ENCODE results near the gene UBE2H.
A peak's percentile ranks its signal among the peaks of the same experiment; 100 is the strongest.

Gene UBE2H

GRCh38 chr7:129924602-129925001, 28.2 kb downstream of the UBE2H start:
- H3K4me3 ChIP-seq (ENCODE audit: low read length) = no peak overlapping the region
- TF ChIP-seq CTCF (conservative IDR thresholded peaks at IDR 0.05; ENCODE audit: low read length) = no peak
- DNase-seq (ENCODE audit: low read depth) = no peak

GRCh38 chr7:129923709-129924108, 29.1 kb downstream of the UBE2H start:
- peak; percentile 85 for DNase-seq (ENCODE audit: low read depth)
- TF ChIP-seq CTCF (conservative IDR thresholded peaks at IDR 0.05; ENCODE audit: low read length) = no peak
- no peak overlapping the region for H3K4me3 ChIP-seq (ENCODE audit: low read length)

- TF ChIP-seq CTCF (conservative IDR thresholded peaks at IDR 0.05; ENCODE audit: low read length) = no peak
- no peak for DNase-seq (ENCODE audit: low read depth)
- H3K4me3 ChIP-seq (ENCODE audit: low read length) = no peak overlapping the region
These were observed 33.3 kb downstream of the UBE2H start for GRCh38 chr7:129919492-129919891.

- no peak overlapping the region for H3K4me3 ChIP-seq (ENCODE audit: low read length)
- DNase-seq (ENCODE audit: low read depth) = no peak
- TF ChIP-seq CTCF (conservative IDR thresholded peaks at IDR 0.05; ENCODE audit: low read length) = no peak
These were observed 33.8 kb downstream of the UBE2H start for GRCh38 chr7:129918922-129919321.

GRCh38 chr7:129917934-129918333, 34.8 kb downstream of the UBE2H start:
- H3K4me3 ChIP-seq (ENCODE audit: low read length) = no peak overlapping the region
- TF ChIP-seq CTCF (conservative IDR thresholded peaks at IDR 0.05; ENCODE audit: low read length) = no peak
- DNase-seq (ENCODE audit: low read depth) = peak; percentile 52

GRCh38 chr7:129914536-129915272, 38.1 kb downstream of the UBE2H start:
- TF ChIP-seq CTCF (conservative IDR thresholded peaks at IDR 0.05; ENCODE audit: low read length) = no peak
- H3K4me3 ChIP-seq (ENCODE audit: low read length) = no peak overlapping the region
- no peak for DNase-seq (ENCODE audit: low read depth)

GRCh38 chr7:129913428-129913827, 39.3 kb downstream of the UBE2H start:
- no peak for TF ChIP-seq CTCF (conservative IDR thresholded peaks at IDR 0.05; ENCODE audit: low read length)
- H3K4me3 ChIP-seq (ENCODE audit: low read length) = no peak overlapping the region
- no peak for DNase-seq (ENCODE audit: low read depth)

All from AG10803 (cell line).